ENCODE measurements around the gene SHC4. TPM values are rescaled to one million over a fixed set of nuclear protein-coding genes. Genes with fewer than 3 reads are reported as not detected.

The SHC4 gene
- polyA plus RNA-seq, 3 donors = 0.09 TPM; not detected in 2

- H3K79me2 ChIP-seq (ENCODE audit: insufficient read depth, low read length) = no peaks in the 10 kb centered on the region
- H4K20me1 ChIP-seq (ENCODE audit: insufficient read depth, low read length) = no peaks in the 10 kb centered on the region
- no peak overlapping the region for H3K4me2 ChIP-seq (replicated peaks; ENCODE audit: extremely low read depth, low read length, poor library complexity, severe bottlenecking)
- H3K9me3 Mint-ChIP-seq = peaks cover 0 to 5% (median 0%) of the 10 kb centered on the region in 7 donors
- no peak overlapping the region for H3K9ac ChIP-seq (ENCODE audit: insufficient read depth, low read length, poor library complexity, severe bottlenecking)
- no peaks in the 10 kb centered on the region for H3K36me3 ChIP-seq (replicated peaks in 1 of 2; ENCODE audit: control insufficient read depth in 1 of 2, insufficient read depth in 2 of 2, low read length in 2 of 2)
- no peak overlapping the region for H3K4me3 ChIP-seq (replicated peaks in 1 of 3; ENCODE audit: low read depth in 2 of 3, low read length in 3 of 3)
- peaks cover 13% of the 10 kb centered on the region for H3K4me1 Mint-ChIP-seq
- no peak overlapping the region for H3K4me3 Mint-ChIP-seq
- no peak overlapping the region for H2AFZ ChIP-seq (ENCODE audit: insufficient read depth, low read depth, low read length, poor library complexity, severe bottlenecking)
- H3K4me1 ChIP-seq (ENCODE audit: control insufficient read depth in 1 of 2, insufficient read depth in 2 of 2, low read length in 2 of 2) = peaks cover 7 to 13% of the 10 kb centered on the region in 2 donors
- 33% methylated on average over 1 of the region's 2 CpGs for WGBS (ENCODE audit: insufficient coverage)
- intact Hi-C loops (cut with micrococcal nuclease) = no loop called here
- no peak for DNase-seq
- no peaks in the 10 kb centered on the region for H3K9me3 ChIP-seq (replicated peaks in 1 of 2; ENCODE audit: control insufficient read depth in 1 of 2, insufficient read depth in 1 of 2, low read length in 2 of 2)
- no peak overlapping the region for H3K27ac ChIP-seq (ENCODE audit: low read depth in 1 of 2, low read length in 2 of 2)
- H3K36me3 Mint-ChIP-seq = no peaks in the 10 kb centered on the region
- TF ChIP-seq, protein P1, sequence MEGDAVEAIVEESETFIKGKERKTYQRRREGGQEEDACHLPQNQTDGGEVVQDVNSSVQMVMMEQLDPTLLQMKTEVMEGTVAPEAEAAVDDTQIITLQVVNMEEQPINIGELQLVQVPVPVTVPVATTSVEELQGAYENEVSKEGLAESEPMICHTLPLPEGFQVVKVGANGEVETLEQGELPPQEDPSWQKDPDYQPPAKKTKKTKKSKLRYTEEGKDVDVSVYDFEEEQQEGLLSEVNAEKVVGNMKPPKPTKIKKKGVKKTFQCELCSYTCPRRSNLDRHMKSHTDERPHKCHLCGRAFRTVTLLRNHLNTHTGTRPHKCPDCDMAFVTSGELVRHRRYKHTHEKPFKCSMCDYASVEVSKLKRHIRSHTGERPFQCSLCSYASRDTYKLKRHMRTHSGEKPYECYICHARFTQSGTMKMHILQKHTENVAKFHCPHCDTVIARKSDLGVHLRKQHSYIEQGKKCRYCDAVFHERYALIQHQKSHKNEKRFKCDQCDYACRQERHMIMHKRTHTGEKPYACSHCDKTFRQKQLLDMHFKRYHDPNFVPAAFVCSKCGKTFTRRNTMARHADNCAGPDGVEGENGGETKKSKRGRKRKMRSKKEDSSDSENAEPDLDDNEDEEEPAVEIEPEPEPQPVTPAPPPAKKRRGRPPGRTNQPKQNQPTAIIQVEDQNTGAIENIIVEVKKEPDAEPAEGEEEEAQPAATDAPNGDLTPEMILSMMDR (IDR thresholded peaks at IDR 0.05) = no peak
- no peak overlapping the region for H3K27ac Mint-ChIP-seq
- H3K27me3 Mint-ChIP-seq (ENCODE audit: low read depth in 3 of 3) = peaks cover 13 to 25% (median 19%) of the 10 kb centered on the region in 3 donors
- peaks cover 2 to 11% of the 10 kb centered on the region in 2 donors for H3K27me3 ChIP-seq (ENCODE audit: control insufficient read depth in 2 of 2, insufficient read depth in 2 of 2, low read length in 2 of 2)
Measured at GRCh38 chr15:48978638-48979037, 14.9 kb upstream of the SHC4 start.

DNA sequence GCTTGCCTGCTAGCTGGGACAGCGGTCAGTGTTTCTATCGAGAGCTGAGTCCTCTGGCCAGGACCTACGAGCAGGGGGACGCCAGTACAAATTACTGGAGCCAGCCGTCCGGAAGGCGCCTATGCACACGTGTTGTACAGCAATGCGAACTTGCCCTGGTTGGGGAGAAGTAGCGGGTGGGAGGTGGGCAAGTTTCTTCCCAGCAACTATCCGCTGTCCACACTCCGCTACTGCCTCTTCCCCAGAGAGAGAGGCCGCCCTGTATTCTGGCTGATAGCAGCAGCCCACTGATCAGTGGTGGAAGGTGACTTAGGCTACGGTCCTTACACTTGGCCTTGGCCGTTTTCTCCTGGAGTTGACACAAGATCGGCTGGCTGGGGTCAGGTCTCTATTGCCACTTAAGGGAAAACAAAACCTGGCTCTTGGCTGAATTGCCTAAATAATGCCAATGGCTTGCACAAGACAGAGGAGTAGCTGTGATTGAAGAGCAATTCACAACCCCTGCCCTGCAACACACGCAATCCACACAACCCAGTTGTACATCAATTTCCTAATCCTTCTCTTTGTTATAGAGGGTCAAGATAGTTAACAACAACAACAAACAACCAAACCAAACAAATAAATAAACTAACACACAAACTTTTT, 12.8 kb upstream of the SHC4 start:
- Histone ChIP-seq H3K27me3 (ENCODE audit: control insufficient read depth in 2 of 2, insufficient read depth in 2 of 2, low read length in 2 of 2) (peaks cover 2 to 11% of the 10 kb centered on the region in 2 donors), H3K4me2 (replicated peaks; ENCODE audit: extremely low read depth, low read length, poor library complexity, severe bottlenecking) (peak overlapping the region; percentile 73), H3K4me1 (ENCODE audit: control insufficient read depth in 1 of 2, insufficient read depth in 2 of 2, low read length in 2 of 2) (peaks cover 7 to 13% of the 10 kb centered on the region in 2 donors), H3K9ac (ENCODE audit: insufficient read depth, low read length, poor library complexity, severe bottlenecking) (peak overlapping the region; percentile 57), H3K79me2 (ENCODE audit: insufficient read depth, low read length) (no peaks in the 10 kb centered on the region), H3K9me3 (replicated peaks in 1 of 2; ENCODE audit: control insufficient read depth in 1 of 2, insufficient read depth in 1 of 2, low read length in 2 of 2) (no peaks in the 10 kb centered on the region), H3K4me3 (replicated peaks in 1 of 3; ENCODE audit: low read depth in 2 of 3, low read length in 3 of 3) (peak overlapping the region in 1 of 3 experiments; percentile 74), H3K27ac (ENCODE audit: low read depth in 1 of 2, low read length in 2 of 2) (no peak overlapping the region), H3K36me3 (replicated peaks in 1 of 2; ENCODE audit: control insufficient read depth in 1 of 2, insufficient read depth in 2 of 2, low read length in 2 of 2) (no peaks in the 10 kb centered on the region), H4K20me1 (ENCODE audit: insufficient read depth, low read length) (no peaks in the 10 kb centered on the region), H2AFZ (ENCODE audit: insufficient read depth, low read depth, low read length, poor library complexity, severe bottlenecking) (peak overlapping the region; percentile 93)
- no peak for DNase-seq
- Mint-ChIP-seq H3K4me1 (peaks cover 13% of the 10 kb centered on the region), H3K36me3 (no peaks in the 10 kb centered on the region), H3K4me3 (peak overlapping the region; percentile 77 to 78), H3K27me3 (ENCODE audit: low read depth in 3 of 3) (peaks cover 11 to 32% (median 12%) of the 10 kb centered on the region in 3 donors), H3K27ac (no peak overlapping the region), H3K9me3 (peaks cover 0 to 3% (median 0%) of the 10 kb centered on the region in 7 donors)
- intact Hi-C loops (cut with micrococcal nuclease) = no loop called here
- TF ChIP-seq, protein P1 (IDR thresholded peaks at IDR 0.05) = no peak
- 96% methylated on average over 8 of the region's 17 CpGs for WGBS (ENCODE audit: insufficient coverage)

Measured in CD14-positive monocyte (primary cell).